Measurements from ENCODE around the gene SKIC2.

DNA sequence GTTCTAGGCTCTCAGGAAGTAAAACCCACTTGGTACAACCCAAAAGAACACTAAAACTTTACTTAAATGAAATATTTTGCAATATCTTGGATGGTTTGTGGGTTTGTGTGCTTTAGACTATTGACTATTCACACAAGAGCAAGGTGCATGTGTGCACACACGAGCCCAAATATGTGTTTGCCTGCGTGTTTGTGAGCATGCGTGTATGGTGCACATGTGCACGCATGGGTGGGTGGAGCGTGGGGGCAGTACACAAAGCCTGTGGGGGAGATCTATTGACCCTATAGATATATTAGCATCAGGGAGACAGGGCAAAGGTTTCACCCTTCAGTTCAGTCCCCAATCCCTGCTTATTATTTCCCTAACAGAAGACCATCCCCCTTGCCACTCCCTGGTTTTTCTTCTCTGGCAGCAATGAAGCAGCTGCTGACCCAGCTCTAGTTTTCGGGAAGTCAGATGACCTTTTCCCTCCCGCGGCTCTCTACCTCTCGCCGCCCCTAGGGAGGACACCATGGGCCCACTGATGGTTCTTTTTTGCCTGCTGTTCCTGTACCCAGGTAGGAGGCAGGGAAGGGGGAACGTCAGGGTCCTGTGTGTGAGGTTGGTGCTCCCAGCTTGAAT is 31.6 kb upstream of the SKIC2 start, which contains the start of gene C2:
- TF ChIP-seq, protein P1, sequence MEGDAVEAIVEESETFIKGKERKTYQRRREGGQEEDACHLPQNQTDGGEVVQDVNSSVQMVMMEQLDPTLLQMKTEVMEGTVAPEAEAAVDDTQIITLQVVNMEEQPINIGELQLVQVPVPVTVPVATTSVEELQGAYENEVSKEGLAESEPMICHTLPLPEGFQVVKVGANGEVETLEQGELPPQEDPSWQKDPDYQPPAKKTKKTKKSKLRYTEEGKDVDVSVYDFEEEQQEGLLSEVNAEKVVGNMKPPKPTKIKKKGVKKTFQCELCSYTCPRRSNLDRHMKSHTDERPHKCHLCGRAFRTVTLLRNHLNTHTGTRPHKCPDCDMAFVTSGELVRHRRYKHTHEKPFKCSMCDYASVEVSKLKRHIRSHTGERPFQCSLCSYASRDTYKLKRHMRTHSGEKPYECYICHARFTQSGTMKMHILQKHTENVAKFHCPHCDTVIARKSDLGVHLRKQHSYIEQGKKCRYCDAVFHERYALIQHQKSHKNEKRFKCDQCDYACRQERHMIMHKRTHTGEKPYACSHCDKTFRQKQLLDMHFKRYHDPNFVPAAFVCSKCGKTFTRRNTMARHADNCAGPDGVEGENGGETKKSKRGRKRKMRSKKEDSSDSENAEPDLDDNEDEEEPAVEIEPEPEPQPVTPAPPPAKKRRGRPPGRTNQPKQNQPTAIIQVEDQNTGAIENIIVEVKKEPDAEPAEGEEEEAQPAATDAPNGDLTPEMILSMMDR (IDR thresholded peaks at IDR 0.05) = no peak
- TF ChIP-seq EP300 (IDR thresholded peaks at IDR 0.05) = no peak
- TF ChIP-seq POLR2A (IDR thresholded peaks at IDR 0.05) = no peak

Measured in tibial nerve (tissue), 4 donors.